Transverse colon (tissue), 4 donors: ENCODE measurements around the gene SERPINB8.

Experiments
- EP300 ChIP-seq: sonication (generic); formaldehyde crosslinking; IDR thresholded peaks from one replicate; pipeline ENCODE4 v1.6.1; 2017; ENCODE audit warnings: antibody characterized with exemption, low read depth
- POLR2A ChIP-seq: fragments of 450-650 bp; IDR thresholded peaks from one replicate; pipeline ENCODE4 v1.6.1; 2016; ENCODE audit warnings: antibody characterized with exemption, mild to moderate bottlenecking, moderate library complexity
- POLR2AphosphoS5 ChIP-seq, 3 donors: sonication (generic); formaldehyde crosslinking; IDR thresholded peaks; one replicate each; pipeline ENCODE4 v1.6.1; 2016; ENCODE audit warnings: antibody characterized with exemption in 3 of 3
- TF ChIP-seq, protein P1 (sequence below), 5 experiments: fragments of 200-600 bp in 3 of 5; fragments of 450-650 bp in 2 of 5; sonication (generic) in 3 of 5; IDR thresholded peaks; 1 replicate in 2 of 5; 2 replicates in 3 of 5; pipeline ENCODE4 v1.5.1; 2016 to 2017; ENCODE audit warnings: antibody characterized with exemption in 5 of 5, inconsistent platforms in 3 of 5, mild to moderate bottlenecking in 2 of 5, moderate library complexity in 1 of 5

DNA sequence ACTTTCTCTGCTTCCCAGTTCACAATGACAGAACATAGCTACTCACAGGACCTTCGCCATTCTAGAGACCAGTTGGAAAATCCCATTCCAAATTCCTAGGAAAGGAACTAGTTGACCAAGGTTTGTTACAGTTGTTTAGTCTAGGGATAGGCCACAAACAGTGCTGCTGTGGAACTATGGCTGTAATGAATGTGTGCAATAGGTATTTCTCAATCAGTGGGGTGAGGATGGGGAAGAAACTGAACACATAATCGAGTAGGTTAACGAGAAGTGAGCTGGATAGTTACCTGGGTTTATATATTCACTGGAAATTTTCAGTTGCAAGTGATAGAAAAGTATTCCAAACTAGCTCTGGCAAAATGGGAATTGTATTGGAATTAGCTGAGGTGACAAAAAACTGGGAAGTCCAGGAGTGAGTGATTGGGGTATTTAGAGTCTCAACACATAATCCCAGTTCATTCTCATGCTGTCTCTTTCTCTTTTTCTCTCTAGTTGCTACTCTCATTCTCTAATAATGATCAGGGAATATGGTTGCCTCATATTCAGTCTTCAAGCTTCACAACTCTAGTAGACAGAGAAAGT is 39.0 kb upstream of the SERPINB8 start:
- TF ChIP-seq, protein P1, sequence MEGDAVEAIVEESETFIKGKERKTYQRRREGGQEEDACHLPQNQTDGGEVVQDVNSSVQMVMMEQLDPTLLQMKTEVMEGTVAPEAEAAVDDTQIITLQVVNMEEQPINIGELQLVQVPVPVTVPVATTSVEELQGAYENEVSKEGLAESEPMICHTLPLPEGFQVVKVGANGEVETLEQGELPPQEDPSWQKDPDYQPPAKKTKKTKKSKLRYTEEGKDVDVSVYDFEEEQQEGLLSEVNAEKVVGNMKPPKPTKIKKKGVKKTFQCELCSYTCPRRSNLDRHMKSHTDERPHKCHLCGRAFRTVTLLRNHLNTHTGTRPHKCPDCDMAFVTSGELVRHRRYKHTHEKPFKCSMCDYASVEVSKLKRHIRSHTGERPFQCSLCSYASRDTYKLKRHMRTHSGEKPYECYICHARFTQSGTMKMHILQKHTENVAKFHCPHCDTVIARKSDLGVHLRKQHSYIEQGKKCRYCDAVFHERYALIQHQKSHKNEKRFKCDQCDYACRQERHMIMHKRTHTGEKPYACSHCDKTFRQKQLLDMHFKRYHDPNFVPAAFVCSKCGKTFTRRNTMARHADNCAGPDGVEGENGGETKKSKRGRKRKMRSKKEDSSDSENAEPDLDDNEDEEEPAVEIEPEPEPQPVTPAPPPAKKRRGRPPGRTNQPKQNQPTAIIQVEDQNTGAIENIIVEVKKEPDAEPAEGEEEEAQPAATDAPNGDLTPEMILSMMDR (IDR thresholded peaks at IDR 0.05): no peak
- no peak for TF ChIP-seq POLR2A
- TF ChIP-seq EP300: no peak
- TF ChIP-seq POLR2AphosphoS5 (IDR thresholded peaks at IDR 0.05): no peak
